IMR-90 (cell line): ENCODE data around the gene TRIM73.
"Not testable (repeated sequence)": the region's sequence is repeated elsewhere in the genome, so short reads cannot be mapped to it uniquely, and the experiment has no call there.

ENCODE experiments used
- POLR2A ChIP-seq: IDR thresholded peaks from 2 replicates; pipeline ENCODE4 v1.6.1; 2012; ENCODE audit warnings: mild to moderate bottlenecking, low read depth, low read length
- TF ChIP-seq, protein P1 (sequence below): conservative IDR thresholded peaks from 2 replicates; pipeline ENCODE4 v1.5.1; 2012; ENCODE audit warnings: mild to moderate bottlenecking, low read depth, low read length, improper control_type of control experiment

DNA sequence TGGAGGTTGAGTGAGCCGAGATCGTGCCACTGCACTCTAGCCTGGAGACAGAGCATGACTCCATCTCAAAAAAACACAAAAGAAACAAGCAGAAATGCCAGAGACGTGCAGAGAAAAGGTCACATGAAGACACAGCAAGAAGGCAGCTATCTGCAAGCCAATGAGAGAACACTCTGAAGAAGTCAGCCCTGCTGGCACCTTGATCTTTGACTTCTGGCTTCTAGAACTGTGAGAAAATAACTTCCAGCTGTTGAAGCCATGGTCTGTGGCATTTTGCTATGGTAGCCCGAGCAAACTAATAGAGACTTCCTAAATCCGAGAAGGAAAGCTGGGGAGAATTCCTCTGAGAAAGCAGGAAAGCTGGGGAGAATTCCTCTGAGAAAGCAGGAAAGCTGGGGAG is 54.5 kb downstream of the TRIM73 start:
- TF ChIP-seq, protein P1, sequence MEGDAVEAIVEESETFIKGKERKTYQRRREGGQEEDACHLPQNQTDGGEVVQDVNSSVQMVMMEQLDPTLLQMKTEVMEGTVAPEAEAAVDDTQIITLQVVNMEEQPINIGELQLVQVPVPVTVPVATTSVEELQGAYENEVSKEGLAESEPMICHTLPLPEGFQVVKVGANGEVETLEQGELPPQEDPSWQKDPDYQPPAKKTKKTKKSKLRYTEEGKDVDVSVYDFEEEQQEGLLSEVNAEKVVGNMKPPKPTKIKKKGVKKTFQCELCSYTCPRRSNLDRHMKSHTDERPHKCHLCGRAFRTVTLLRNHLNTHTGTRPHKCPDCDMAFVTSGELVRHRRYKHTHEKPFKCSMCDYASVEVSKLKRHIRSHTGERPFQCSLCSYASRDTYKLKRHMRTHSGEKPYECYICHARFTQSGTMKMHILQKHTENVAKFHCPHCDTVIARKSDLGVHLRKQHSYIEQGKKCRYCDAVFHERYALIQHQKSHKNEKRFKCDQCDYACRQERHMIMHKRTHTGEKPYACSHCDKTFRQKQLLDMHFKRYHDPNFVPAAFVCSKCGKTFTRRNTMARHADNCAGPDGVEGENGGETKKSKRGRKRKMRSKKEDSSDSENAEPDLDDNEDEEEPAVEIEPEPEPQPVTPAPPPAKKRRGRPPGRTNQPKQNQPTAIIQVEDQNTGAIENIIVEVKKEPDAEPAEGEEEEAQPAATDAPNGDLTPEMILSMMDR: not testable (repeated sequence)
- not testable (repeated sequence) for TF ChIP-seq POLR2A
